IPS-NIHi11 (cell line): ENCODE measurements around the gene OSBPL6.
"Not testable (repeated sequence)": the region's sequence is repeated elsewhere in the genome, so short reads cannot be mapped to it uniquely, and the experiment has no call there.

Source experiments
- DNase-seq: peaks from one replicate; pipeline ENCODE4 v3.0.0; 2012; ENCODE audit warnings: mixed read lengths, low spot score

Gene OSBPL6

GRCh38 chr2:178301649-178302238, 107.4 kb downstream of the OSBPL6 start:
- no peak for DNase-seq

GRCh38 chr2:178304333-178304732, 110.0 kb downstream of the OSBPL6 start:
- DNase-seq: no peak

DNA sequence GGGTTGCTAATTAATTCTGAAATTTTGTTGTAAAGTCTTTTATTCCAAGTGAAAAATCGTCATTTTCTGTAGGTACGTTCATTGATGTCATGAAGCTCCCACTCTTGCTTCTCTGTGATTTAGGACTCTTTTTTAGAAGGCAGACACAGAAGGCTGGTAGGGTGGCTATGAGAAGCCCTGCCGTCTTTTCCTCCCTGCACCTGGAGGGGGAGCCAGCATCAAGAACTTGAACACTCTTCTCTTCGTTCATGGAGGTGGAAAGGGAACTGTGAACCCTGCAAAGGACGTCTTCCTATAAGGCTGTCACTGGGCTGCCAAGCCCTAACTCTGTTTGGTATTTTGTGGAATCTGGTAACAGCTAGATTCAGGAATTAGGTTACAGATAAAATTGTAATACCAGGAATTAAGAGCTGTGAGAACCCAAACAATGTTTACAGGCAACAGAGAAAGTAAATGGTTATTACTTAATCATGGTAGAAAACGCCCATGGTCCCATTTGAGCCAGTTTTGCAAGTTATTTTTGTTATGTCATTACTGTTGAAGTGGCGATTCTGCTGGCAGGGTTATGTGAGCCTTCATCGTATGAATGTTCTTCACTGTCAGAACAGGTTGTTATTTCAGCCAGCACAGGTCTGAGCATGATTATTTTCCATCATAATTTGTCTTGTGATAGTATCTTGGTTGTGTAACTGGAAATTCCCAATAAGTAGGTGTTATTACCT, 112.2 kb downstream of the OSBPL6 start:
- peak; percentile 83 for DNase-seq

- no peak for DNase-seq
These were observed 113.3 kb downstream of the OSBPL6 start for GRCh38 chr2:178307650-178308049.

- no peak for DNase-seq
These were observed 115.2 kb downstream of the OSBPL6 start for GRCh38 chr2:178309541-178309940.

GRCh38 chr2:178315078-178315477, 120.8 kb downstream of the OSBPL6 start:
- no peak for DNase-seq

DNA sequence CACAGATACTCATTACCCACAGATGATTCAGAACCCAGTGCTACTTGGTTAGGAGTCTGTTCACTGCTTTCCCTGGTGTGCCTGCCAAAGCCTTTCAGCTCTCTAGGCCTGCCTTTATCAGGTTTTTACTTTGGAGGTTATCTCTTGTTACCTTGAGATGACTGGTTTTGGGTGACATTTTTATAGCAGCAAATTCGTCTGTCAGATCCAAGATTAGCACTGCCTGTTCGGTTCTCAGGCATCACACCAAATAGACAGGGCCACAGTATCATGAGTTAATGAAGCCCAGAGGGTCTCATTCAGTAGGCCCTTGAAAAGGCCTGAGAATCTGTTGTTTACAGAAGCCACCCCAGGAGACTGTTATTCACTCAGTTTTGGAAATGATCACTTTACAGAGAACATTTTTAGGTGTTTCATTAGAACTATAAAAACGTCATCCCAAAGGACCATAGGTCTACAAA, 121.2 kb downstream of the OSBPL6 start:
- DNase-seq: no peak

GRCh38 chr2:178317811-178318210, 123.5 kb downstream of the OSBPL6 start:
- no peak for DNase-seq

GRCh38 chr2:178320011-178320585, 125.8 kb downstream of the OSBPL6 start:
- no peak for DNase-seq

GRCh38 chr2:178322068-178322467, 127.8 kb downstream of the OSBPL6 start:
- DNase-seq: no peak

DNA sequence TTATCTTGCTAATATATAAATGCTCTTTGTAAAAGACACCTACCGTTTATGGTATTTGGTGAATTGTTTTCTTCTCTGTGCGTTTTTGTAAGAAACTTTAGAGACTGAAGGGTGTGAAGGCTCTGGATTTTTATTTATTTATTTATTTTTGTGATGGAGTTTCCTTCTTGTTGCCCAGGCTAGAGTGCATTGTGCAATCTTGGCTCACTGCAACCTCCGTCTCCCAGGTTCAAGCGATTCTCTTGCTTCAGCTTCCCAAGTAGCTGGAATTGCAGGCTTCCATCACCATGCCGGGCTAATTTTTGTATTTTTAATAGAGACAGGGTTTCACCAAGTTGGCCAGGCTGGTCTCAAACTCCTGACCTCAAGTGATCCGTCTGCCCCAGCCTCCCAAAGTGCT, 129.0 kb downstream of the OSBPL6 start:
- not testable (repeated sequence) for DNase-seq

DNA sequence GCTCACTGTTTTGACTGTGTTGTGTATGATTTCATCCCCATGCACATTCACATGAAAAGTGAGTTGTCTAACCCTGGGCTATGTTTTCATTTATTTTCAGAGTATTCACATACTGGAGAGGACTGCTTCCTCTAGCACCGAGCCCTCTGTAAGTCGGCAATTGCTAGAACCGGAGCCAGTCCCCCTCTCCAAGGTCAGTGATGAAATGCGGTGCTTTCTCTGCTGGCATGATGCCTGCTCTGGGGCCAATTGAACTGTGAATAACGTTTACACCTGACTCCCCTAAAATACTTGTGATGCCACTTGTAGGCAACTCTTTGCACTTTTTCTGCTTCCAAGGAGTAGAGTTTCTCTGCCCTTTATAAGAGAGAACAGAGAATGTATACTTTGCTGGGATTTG, 129.8 kb downstream of the OSBPL6 start:
- DNase-seq: no peak

DNA sequence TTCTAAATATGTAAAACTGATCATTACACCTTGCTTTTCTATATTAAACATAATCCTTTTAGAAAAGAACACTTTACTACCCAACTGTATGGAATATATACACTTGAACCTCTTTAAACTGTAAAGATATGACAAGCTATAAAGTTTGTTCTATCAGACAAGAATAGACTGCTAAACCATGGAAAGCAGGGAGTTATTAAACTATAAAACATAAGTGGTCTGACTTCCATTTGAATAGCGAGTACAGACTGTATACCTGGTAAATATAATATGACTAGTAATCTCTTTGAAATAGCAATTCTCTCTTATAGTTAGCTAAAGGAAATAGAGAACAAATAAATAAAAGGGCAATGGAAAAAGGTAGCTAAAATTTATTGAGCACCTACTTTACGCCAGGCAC, 131.0 kb downstream of the OSBPL6 start:
- DNase-seq: no peak

DNA sequence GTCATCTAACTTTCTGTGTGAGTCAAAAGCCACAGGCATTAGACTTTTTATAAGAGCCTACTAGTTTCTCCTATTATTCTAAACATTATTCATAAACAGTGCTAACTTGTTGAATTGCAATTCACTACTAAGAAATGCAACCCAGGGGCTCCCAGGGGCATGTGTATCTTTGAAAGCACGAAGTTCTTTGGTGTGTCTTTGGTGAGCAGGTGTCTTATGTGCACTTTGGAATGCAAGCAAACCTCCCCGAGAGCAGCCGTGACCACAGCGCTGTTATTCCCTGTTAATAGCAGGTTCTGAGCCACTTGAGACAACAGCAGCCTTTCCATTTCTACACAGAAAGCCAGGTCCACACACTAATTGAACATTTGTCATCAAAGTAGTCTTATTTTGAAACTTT, 133.2 kb downstream of the OSBPL6 start:
- DNase-seq: no peak

DNA sequence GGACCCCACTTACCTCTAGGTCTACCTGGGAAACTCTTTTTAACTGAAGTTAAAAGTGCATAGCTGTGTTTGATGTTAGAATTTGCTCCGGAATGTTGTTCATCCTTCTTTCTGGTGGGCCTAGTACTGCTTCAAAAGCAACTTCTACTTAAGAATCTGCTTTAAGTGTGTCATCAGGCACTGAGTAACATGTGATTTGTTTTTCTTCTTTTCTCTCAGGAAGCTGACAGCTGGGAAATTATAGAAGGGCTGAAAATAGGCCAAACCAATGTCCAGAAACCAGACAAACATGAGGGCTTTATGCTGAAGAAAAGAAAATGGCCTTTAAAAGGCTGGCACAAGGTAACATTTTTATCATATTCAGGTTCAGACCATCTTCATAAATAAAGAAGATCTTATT, 133.7 kb downstream of the OSBPL6 start:
- no peak for DNase-seq

DNA sequence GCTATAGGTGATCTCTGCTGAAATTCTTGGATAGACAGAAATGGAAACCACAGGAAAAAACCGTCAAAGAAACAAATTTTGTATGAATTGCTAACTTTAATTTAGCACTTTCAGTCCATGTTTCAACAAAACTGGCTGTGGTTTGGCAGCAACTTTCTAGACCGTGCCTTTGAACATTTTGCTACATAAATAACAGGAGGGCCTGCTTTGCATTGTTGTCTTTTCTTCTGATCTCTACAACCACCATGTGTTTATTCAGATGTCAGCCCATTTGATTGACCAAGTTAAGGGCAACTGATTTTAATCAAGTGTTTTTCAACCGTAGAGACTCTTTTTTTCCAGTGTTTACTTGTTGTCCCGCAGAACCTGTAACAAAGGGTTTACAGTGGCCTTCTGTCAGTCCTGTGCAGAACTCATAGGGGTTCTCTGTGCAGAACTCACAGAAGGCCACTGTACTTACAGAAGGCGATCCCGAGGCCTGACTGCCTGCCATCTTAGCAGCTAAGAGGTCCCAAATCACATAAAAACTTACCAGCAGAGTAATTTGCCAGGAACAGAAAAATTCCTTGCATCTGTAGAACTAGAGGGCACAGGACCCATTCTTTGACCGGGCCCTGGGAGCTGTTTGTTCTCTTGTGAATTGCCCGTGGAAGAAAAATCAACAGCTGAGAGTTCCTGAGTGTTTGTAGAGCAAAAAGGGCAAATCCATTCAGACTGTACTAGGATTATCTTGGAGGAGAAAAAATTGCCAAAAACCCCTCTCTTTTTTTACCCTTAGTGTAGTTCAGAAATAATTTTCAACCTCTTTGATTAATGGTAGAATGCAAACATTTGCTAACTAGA, 136.1 kb downstream of the OSBPL6 start:
- DNase-seq: no peak

GRCh38 chr2:178331474-178332432, 137.4 kb downstream of the OSBPL6 start:
- DNase-seq: no peak

DNA sequence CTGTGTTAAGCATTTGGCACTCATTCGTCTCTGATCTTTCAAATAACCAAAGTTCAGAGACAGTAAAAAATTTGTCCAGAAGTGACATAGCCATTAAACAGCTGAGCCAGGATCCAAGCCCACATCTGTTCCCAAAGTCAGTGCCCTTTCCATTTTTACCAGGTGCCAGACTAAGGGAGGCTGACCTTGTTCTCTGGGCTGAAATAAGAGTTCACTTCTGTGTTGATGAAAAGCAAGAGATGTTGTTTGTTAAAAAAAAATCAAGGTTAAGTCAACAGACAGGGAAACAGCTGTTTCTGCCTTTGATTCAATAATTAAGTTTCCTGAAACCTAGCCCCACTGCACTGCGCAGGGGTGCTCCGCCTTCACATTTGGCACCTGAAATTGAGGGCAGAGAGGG, 139.5 kb downstream of the OSBPL6 start:
- DNase-seq: no peak

DNA sequence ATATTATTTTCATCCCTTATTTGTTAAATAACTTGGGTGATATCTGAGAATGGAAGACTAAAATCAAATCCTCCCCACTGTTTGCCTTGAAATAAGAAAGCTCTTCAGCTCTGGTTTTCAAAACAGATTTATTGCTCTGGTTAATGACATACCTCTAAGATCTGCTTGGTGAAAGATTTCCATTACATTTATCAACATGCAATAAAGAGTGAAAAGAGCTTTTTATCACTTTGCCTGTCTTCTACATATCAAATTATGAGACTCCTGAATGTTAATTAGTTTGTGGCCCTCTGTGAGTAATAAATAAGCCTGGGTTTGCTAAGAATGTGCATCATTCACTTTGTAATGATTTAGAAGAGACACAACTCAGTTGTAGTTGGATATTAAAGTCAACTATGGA, 140.9 kb downstream of the OSBPL6 start:
- DNase-seq: no peak

DNA sequence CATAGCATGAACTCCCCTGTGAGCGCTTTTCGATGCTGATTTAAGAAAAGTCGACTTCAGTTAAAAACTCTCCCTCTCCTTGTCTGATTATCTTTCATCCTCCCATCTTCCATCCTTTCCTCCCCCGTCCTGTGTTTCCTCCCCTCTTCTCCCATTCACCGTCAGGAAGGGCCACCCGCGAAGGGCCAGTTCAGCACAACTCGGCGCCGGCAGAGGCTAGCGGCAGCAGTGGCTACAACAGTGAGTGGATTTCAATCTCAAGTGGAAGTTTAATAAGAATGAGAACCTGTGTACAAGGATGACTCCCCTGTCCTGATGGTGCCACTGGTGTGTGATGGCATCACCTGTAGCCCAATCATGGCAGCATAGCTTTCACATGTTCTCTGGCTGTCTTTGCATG, 149.8 kb downstream of the OSBPL6 start:
- no peak for DNase-seq

- DNase-seq: no peak
These were observed 151.6 kb downstream of the OSBPL6 start for GRCh38 chr2:178345951-178346350.
